ENCODE measurements around the gene GASK1A.

Gene GASK1A

GRCh38 chr3:43009547-43009946 lies 30.4 kb downstream of the GASK1A start:
- Histone ChIP-seq H3K9me3 (ENCODE audit: control insufficient read depth, low read length) (no peaks in the 10 kb centered on the region), H3K4me2 (ENCODE audit: low read length) (no peak overlapping the region), H2AFZ (no peak overlapping the region), H3K9ac (no peak overlapping the region), H3K4me3 (ENCODE audit: low read depth, low read length) (no peak overlapping the region), H3K27ac (no peak overlapping the region), H3K36me3 (ENCODE audit: control insufficient read depth, insufficient read depth, low read length) (no peaks in the 10 kb centered on the region), H3K79me2 (no peaks in the 10 kb centered on the region), H3K4me1 (no peaks in the 10 kb centered on the region), H3K27me3 (ENCODE audit: control insufficient read depth, insufficient read depth, low read length) (no peaks in the 10 kb centered on the region)
- TF ChIP-seq CTCF (IDR thresholded peaks at IDR 0.05) = no peak

- no peak for TF ChIP-seq CTCF (IDR thresholded peaks at IDR 0.05)
- no peaks in the 10 kb centered on the region for H3K4me1 ChIP-seq
- no peaks in the 10 kb centered on the region for H3K79me2 ChIP-seq
- H3K36me3 ChIP-seq (ENCODE audit: control insufficient read depth, insufficient read depth, low read length) = no peaks in the 10 kb centered on the region
- no peak overlapping the region for H3K4me3 ChIP-seq (ENCODE audit: low read depth, low read length)
- no peak overlapping the region for H3K27ac ChIP-seq
- no peak overlapping the region for H2AFZ ChIP-seq
- no peak overlapping the region for H3K9ac ChIP-seq
- no peak overlapping the region for H3K4me2 ChIP-seq (ENCODE audit: low read length)
- no peaks in the 10 kb centered on the region for H3K27me3 ChIP-seq (ENCODE audit: control insufficient read depth, insufficient read depth, low read length)
- H3K9me3 ChIP-seq (ENCODE audit: control insufficient read depth, low read length) = no peaks in the 10 kb centered on the region
Observed at GRCh38 chr3:43010638-43011037, 31.5 kb downstream of the GASK1A start.

GRCh38 chr3:43011638-43012037 lies 32.5 kb downstream of the GASK1A start:
- no peaks in the 10 kb centered on the region for H3K36me3 ChIP-seq (ENCODE audit: control insufficient read depth, insufficient read depth, low read length)
- TF ChIP-seq CTCF (IDR thresholded peaks at IDR 0.05) = no peak
- no peaks in the 10 kb centered on the region for H3K79me2 ChIP-seq
- no peak overlapping the region for H2AFZ ChIP-seq
- H3K27me3 ChIP-seq (ENCODE audit: control insufficient read depth, insufficient read depth, low read length) = no peaks in the 10 kb centered on the region
- H3K4me1 ChIP-seq = no peaks in the 10 kb centered on the region
- H3K27ac ChIP-seq = no peak overlapping the region
- H3K9ac ChIP-seq = no peak overlapping the region
- no peak overlapping the region for H3K4me2 ChIP-seq (ENCODE audit: low read length)
- no peaks in the 10 kb centered on the region for H3K9me3 ChIP-seq (ENCODE audit: control insufficient read depth, low read length)
- no peak overlapping the region for H3K4me3 ChIP-seq (ENCODE audit: low read depth, low read length)

- Histone ChIP-seq H2AFZ (no peak overlapping the region), H3K9ac (no peak overlapping the region), H3K9me3 (ENCODE audit: control insufficient read depth, low read length) (no peaks in the 10 kb centered on the region), H3K27ac (no peak overlapping the region), H3K4me1 (no peaks in the 10 kb centered on the region), H3K4me2 (ENCODE audit: low read length) (no peak overlapping the region), H3K4me3 (ENCODE audit: low read depth, low read length) (no peak overlapping the region), H3K36me3 (ENCODE audit: control insufficient read depth, insufficient read depth, low read length) (no peaks in the 10 kb centered on the region), H3K79me2 (no peaks in the 10 kb centered on the region), H3K27me3 (ENCODE audit: control insufficient read depth, insufficient read depth, low read length) (no peaks in the 10 kb centered on the region)
- no peak for TF ChIP-seq CTCF (IDR thresholded peaks at IDR 0.05)
Observed at GRCh38 chr3:43012174-43012573, 33.1 kb downstream of the GASK1A start.

GRCh38 chr3:43013256-43013655 lies 34.1 kb downstream of the GASK1A start:
- H3K4me2 ChIP-seq (ENCODE audit: low read length) = no peak overlapping the region
- no peak overlapping the region for H3K4me3 ChIP-seq (ENCODE audit: low read depth, low read length)
- H3K36me3 ChIP-seq (ENCODE audit: control insufficient read depth, insufficient read depth, low read length) = no peaks in the 10 kb centered on the region
- TF ChIP-seq CTCF (IDR thresholded peaks at IDR 0.05) = no peak
- H3K27me3 ChIP-seq (ENCODE audit: control insufficient read depth, insufficient read depth, low read length) = no peaks in the 10 kb centered on the region
- no peak overlapping the region for H3K9ac ChIP-seq
- H2AFZ ChIP-seq = no peak overlapping the region
- no peaks in the 10 kb centered on the region for H3K9me3 ChIP-seq (ENCODE audit: control insufficient read depth, low read length)
- no peak overlapping the region for H3K27ac ChIP-seq
- no peaks in the 10 kb centered on the region for H3K79me2 ChIP-seq
- no peaks in the 10 kb centered on the region for H3K4me1 ChIP-seq

All from parathyroid adenoma (tissue), 2 donors.